PC-9 (cell line): ENCODE results near the gene ANKLE2. TPM values are rescaled to one million over a fixed set of nuclear protein-coding genes. Genes with fewer than 3 reads are reported as not detected.

Source experiments
- BruUV-seq: library from RNA; stranded (reverse); fragments of 400-500 nt; replicated peaks from 2 replicates; lab custom pipeline; 2021; lab: Mats Ljungman, UMichigan
- CTCF ChIA-PET: fragments of 300-600 bp; sonication (Branson Sonifier 250); formaldehyde crosslinking; loops from one replicate; lab custom pipeline; 2022; ENCODE audit warnings: antibody characterized with exemption; lab: Charles Lee
- POLR2A ChIA-PET: fragments of 300-600 bp; sonication (Branson Sonifier 250); formaldehyde crosslinking; loops from one replicate; lab custom pipeline; 2022; ENCODE audit warnings: antibody characterized with exemption; ENCODE audit not compliant: unreplicated experiment; lab: Charles Lee
- DNase-seq, 2 experiments: peaks; one replicate each; pipeline versions ENCODE4 v3.0.0 to v3.0.0-alpha.2; 2015 to 2022; ENCODE audit warnings: mixed read lengths in 1 of 2
- H2AFZ ChIP-seq: fragments of 200-600 bp; sonication (generic); 2 replicates; pipeline ENCODE4 v1.8.1; 2017; ENCODE audit warnings: antibody characterized with exemption
- H3F3A ChIP-seq: fragments of 200-600 bp; sonication (generic); 2 replicates; pipeline ENCODE4 v1.8.1; 2017; ENCODE audit warnings: antibody characterized with exemption, mild to moderate bottlenecking, low read depth; ENCODE audit not compliant: insufficient read depth
- H3K27ac ChIP-seq: fragments of 200-600 bp; sonication (generic); 2 replicates; pipeline ENCODE4 v1.6.1; 2016; ENCODE audit warnings: mixed run types
- H3K27me3 ChIP-seq: fragments of 200-600 bp; sonication (generic); 2 replicates; pipeline ENCODE4 v1.6.1; 2016; ENCODE audit warnings: low read depth, mixed run types; ENCODE audit not compliant: insufficient read depth
- H3K36me3 ChIP-seq: fragments of 200-600 bp; sonication (generic); 2 replicates; pipeline ENCODE4 v1.6.1; 2016; ENCODE audit warnings: low read depth, mixed run types
- H3K4me1 ChIP-seq: fragments of 200-600 bp; sonication (generic); replicated peaks from 2 replicates; pipeline ENCODE4 v1.6.1; 2016; ENCODE audit warnings: mixed run types; ENCODE audit not compliant: insufficient read depth
- H3K4me2 ChIP-seq: fragments of 200-600 bp; sonication (generic); 2 replicates; pipeline ENCODE4 v1.6.1; 2017; ENCODE audit warnings: mixed run types
- H3K4me3 ChIP-seq: fragments of 200-600 bp; sonication (generic); 2 replicates; pipeline ENCODE4 v1.6.1; 2016; ENCODE audit warnings: mixed run types
- H3K79me2 ChIP-seq: fragments of 200-600 bp; sonication (generic); 2 replicates; pipeline ENCODE4 v1.6.1; 2017; ENCODE audit warnings: low read depth, mixed run types
- H3K9me2 ChIP-seq: fragments of 200-600 bp; sonication (generic); 2 replicates; pipeline ENCODE4 v1.8.1; 2017; ENCODE audit warnings: mild to moderate bottlenecking; ENCODE audit not compliant: insufficient read depth
- H3K9me3 ChIP-seq: fragments of 200-600 bp; sonication (generic); 2 replicates; pipeline ENCODE4 v1.8.1; 2016; ENCODE audit warnings: low read depth; ENCODE audit not compliant: insufficient read depth
- H4K20me1 ChIP-seq: fragments of 200-600 bp; sonication (generic); 2 replicates; pipeline ENCODE4 v1.8.1; 2017; ENCODE audit not compliant: insufficient read depth
- CTCF ChIP-seq: fragments of 200-600 bp; sonication (generic); conservative IDR thresholded peaks from 2 replicates; pipeline ENCODE4 v1.6.1; 2017; ENCODE audit warnings: mixed run types, antibody characterized with exemption, mild to moderate bottlenecking, moderate library complexity
- EZH2 ChIP-seq: fragments of 200-600 bp; sonication (generic); IDR thresholded peaks from 2 replicates; pipeline ENCODE4 v1.8.0; 2017; ENCODE audit warnings: antibody characterized with exemption, low read depth
- intact Hi-C: fragments of 100-400 bp; cut with micrococcal nuclease; formaldehyde crosslinking; loops from one replicate; pipeline ENCODE4 v1.10.0; 2022; ENCODE audit not compliant: unreplicated experiment
- total RNA-seq: library from RNA; stranded (reverse); gene quantifications from 2 replicates; pipeline ENCODE4 v1.2.3, GENCODE V29; 2021

The ANKLE2 gene
- total RNA-seq, 1 experiment from 2014 or later: 102 TPM

- peaks cover 20% of the 10 kb centered on the region for H3K36me3 ChIP-seq
- no peaks in the 10 kb centered on the region for H3K9me3 ChIP-seq
- H4K20me1 ChIP-seq: peaks cover 62% of the 10 kb centered on the region
- H2AFZ ChIP-seq: no peak overlapping the region
- no peaks in the 10 kb centered on the region for H3K9me2 ChIP-seq
- no peak overlapping the region for H3K4me3 ChIP-seq
- POLR2A ChIA-PET: no interaction called here
- no peaks in the 10 kb centered on the region for H3K4me1 ChIP-seq
- no peak for DNase-seq
- CTCF ChIA-PET: no interaction called here
- no peak overlapping the region for H3K4me2 ChIP-seq
- peaks cover 3% of the 10 kb centered on the region for H3K79me2 ChIP-seq
- H3K27me3 ChIP-seq: no peaks in the 10 kb centered on the region
- TF ChIP-seq CTCF: no peak
- no peak for TF ChIP-seq EZH2
- H3K27ac ChIP-seq: no peak overlapping the region
- H3F3A ChIP-seq: peaks cover 55% of the 10 kb centered on the region
- intact Hi-C loops: no loop called here
- BruUV-seq: no TSS peak
Observed at GRCh38 chr12:132719141-132719953, 42.3 kb downstream of the ANKLE2 start.

DNA sequence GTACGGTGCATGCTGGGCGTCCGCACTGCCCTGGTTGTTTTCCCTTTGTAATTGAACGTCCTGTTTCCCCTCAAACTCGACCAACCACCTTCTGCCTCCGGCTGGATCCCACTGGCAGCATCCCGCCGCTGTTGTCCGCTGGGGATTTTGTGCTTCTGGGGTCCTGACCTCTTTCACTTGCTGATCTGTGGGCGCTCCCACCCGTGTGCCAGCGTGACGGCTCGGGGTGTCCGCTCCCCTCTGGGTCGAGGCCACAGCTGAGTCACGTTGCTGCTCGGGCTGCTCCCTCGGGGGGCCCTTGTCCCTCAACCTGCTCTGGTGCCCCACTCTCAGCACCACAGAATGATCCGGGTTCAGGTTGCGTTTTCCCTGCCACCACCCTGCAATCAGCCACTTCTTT lies 43.0 kb downstream of the ANKLE2 start:
- CTCF ChIA-PET: no interaction called here
- H4K20me1 ChIP-seq: peaks cover 67% of the 10 kb centered on the region

More for the DNA sequence above, 43.0 kb downstream of the ANKLE2 start:
- TF ChIP-seq CTCF (no peak), EZH2 (no peak)
- H3K9me2 ChIP-seq: no peaks in the 10 kb centered on the region
- intact Hi-C loops: no loop called here
- H3K36me3 ChIP-seq: peaks cover 24% of the 10 kb centered on the region
- POLR2A ChIA-PET: no interaction called here
- H3K4me1 ChIP-seq: no peaks in the 10 kb centered on the region
- H3K27ac ChIP-seq: no peak overlapping the region
- H3K79me2 ChIP-seq: peaks cover 10% of the 10 kb centered on the region
- H3F3A ChIP-seq: peaks cover 48% of the 10 kb centered on the region
- H3K4me2 ChIP-seq: no peak overlapping the region
- no peak overlapping the region for H2AFZ ChIP-seq
- DNase-seq: no peak
- no TSS peak for BruUV-seq
- H3K27me3 ChIP-seq: no peaks in the 10 kb centered on the region
- H3K9me3 ChIP-seq: no peaks in the 10 kb centered on the region
- H3K4me3 ChIP-seq: no peak overlapping the region
